ENCODE results near the gene METAP2.

DNA sequence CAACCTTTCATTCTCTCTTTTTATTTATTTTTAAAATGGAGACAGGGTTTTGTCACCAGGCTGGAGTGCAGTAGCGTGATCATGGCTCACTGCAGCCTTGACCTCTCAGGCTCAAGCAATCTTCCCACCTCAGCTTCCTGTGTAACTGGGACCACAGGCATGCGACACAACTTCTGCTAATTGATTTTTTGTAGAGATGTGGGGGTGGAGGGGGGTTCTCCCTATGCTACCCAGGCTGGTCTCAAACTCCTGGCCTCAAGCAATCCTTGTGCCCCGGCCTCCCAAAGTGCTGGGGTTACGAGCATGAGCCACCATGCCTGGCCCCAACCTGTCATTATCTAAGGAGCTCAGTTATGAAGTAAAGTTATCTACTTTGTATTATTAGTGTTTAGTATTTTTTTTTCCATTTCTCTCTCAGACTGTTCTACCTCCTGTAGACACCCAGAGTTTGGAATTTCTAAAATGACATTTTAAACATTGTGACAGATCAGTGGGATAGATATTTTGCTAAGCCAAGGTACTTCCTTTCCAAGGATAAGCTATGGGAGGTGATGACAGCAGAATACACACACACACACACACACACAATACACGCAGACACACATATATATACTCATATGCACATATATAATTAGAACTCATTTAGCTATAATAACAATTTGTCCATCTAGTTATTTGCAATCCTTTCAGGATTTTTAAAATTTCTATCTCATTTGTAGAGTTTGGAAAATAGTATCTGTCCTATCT lies 79.4 kb downstream of the METAP2 start:
- TF ChIP-seq FOS (IDR thresholded peaks at IDR 0.05; ENCODE audit: borderline replicate concordance, insufficient read depth, low read length) (no peak), CTCF (IDR thresholded peaks at IDR 0.05; ENCODE audit: extremely low read depth in 1 of 2, insufficient read depth in 1 of 2, low read depth in 1 of 2, low read length in 2 of 2) (no peak), EZH2 (IDR thresholded peaks at IDR 0.05; ENCODE audit: borderline replicate concordance, low read depth, low read length, severe bottlenecking) (no peak), POLR2A (IDR thresholded peaks at IDR 0.05; ENCODE audit: low read depth, low read length) (no peak), POLR2AphosphoS5 (IDR thresholded peaks at IDR 0.05; ENCODE audit: insufficient read depth, low read depth, low read length) (no peak)

All from endothelial cell of umbilical vein (primary cell).